Measurements from ENCODE around the gene BAG3.

GRCh38 chr10:119675483-119676170, 24.4 kb downstream of the BAG3 start:
- TF ChIP-seq CTCF (IDR thresholded peaks at IDR 0.05): no peak
- no peak for TF ChIP-seq POLR2A (IDR thresholded peaks at IDR 0.05)
